Uterus (tissue), 2 donors: ENCODE measurements around the gene GAMT.

ENCODE experiments used
- CTCF ChIP-seq, 4 experiments: fragments of 200-600 bp in 2 of 4; fragments of 450-650 bp in 2 of 4; sonication (generic) in 2 of 4; IDR thresholded peaks; one replicate each; pipeline ENCODE4 v1.5.1; 2016 to 2019; ENCODE audit warnings: antibody characterized with exemption in 4 of 4, mild to moderate bottlenecking in 2 of 4, moderate library complexity in 1 of 4
- POLR2A ChIP-seq, 2 donors: fragments of 450-650 bp; IDR thresholded peaks; one replicate each; pipeline ENCODE4 v1.6.1; 2016; ENCODE audit warnings: antibody characterized with exemption in 2 of 2, mild to moderate bottlenecking in 1 of 2, moderate library complexity in 1 of 2

DNA sequence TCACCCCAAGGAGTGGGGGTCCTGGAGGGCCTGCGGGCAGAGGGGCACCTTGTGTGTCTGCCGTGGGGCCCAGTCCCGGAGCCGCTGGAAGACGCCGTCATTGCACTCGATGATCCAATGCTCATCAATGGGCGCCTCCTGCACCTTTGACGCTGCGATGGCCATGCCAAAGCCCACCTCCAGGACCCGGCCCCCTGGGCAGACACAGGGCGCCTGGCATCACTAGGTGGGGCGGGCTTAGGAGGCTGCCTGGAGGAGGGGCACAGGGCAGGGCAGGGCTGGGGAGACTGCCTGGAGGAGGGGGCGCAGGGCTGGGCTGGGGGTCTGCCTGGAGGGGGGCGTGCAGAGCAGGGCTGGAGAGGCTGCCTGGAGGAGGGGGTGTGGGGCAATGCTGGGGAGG lies 1.6 kb downstream of the GAMT start:
- no peak for TF ChIP-seq CTCF (IDR thresholded peaks at IDR 0.05)
- no peak for TF ChIP-seq POLR2A (IDR thresholded peaks at IDR 0.05)
